ENCODE measurements around the gene SPTBN4. TPM values are rescaled to one million over a fixed set of nuclear protein-coding genes. Genes with fewer than 3 reads are reported as not detected.

Gene SPTBN4
- total RNA-seq, 1 donor from 2014 or later: 0.17 TPM

- H3K4me3 ChIP-seq (ENCODE audit: low read depth, low read length): peak overlapping the region; percentile 83
- TF ChIP-seq CTCF (conservative IDR thresholded peaks at IDR 0.05; ENCODE audit: low read depth, low read length): no peak
- DNase-seq (ENCODE audit: low read depth): no peak
Observed at GRCh38 chr19:40442328-40443130, 24.3 kb upstream of the SPTBN4 start.

GRCh38 chr19:40443131-40443999 is 23.4 kb upstream of the SPTBN4 start:
- no peak for TF ChIP-seq CTCF (conservative IDR thresholded peaks at IDR 0.05; ENCODE audit: low read depth, low read length)
- DNase-seq (ENCODE audit: low read depth): peak; percentile 85
- peak overlapping the region; percentile 83 for H3K4me3 ChIP-seq (ENCODE audit: low read depth, low read length)

- no peak for DNase-seq (ENCODE audit: low read depth)
- no peak for TF ChIP-seq CTCF (conservative IDR thresholded peaks at IDR 0.05; ENCODE audit: low read depth, low read length)
- H3K4me3 ChIP-seq (ENCODE audit: low read depth, low read length): peak within 1 kb of the TSS; percentile 83
Observed at GRCh38 chr19:40444000-40444824, 22.6 kb upstream of the SPTBN4 start, which contains the start of gene SERTAD3. Gene SERTAD3, minus strand, starts transcription at chr19:40444335. Its CDS starts 2,255 bp downstream, at chr19:40442080.

GRCh38 chr19:40444825-40445312 is 21.9 kb upstream of the SPTBN4 start:
- no peak for DNase-seq (ENCODE audit: low read depth)
- peak overlapping the region; percentile 83 for H3K4me3 ChIP-seq (ENCODE audit: low read depth, low read length)
- TF ChIP-seq CTCF (conservative IDR thresholded peaks at IDR 0.05; ENCODE audit: low read depth, low read length): no peak

- no peak for DNase-seq (ENCODE audit: low read depth)
- no peak for TF ChIP-seq CTCF (conservative IDR thresholded peaks at IDR 0.05; ENCODE audit: low read depth, low read length)
Observed at GRCh38 chr19:40445780-40446262, 21.0 kb upstream of the SPTBN4 start.

GRCh38 chr19:40446263-40446784 is 20.5 kb upstream of the SPTBN4 start:
- no peak for DNase-seq (ENCODE audit: low read depth)
- no peak for TF ChIP-seq CTCF (conservative IDR thresholded peaks at IDR 0.05; ENCODE audit: low read depth, low read length)
- H3K4me3 ChIP-seq (ENCODE audit: low read depth, low read length): no peak overlapping the region

More at GRCh38 chr19:40445780-40446262, 21.0 kb upstream of the SPTBN4 start:
- H3K4me3 ChIP-seq (ENCODE audit: low read depth, low read length): no peak overlapping the region

All from epithelial cell of proximal tubule (primary cell).